Prostate gland (tissue), 2 donors: ENCODE measurements around the gene TPPP.

ENCODE experiments used
- POLR2AphosphoS5 ChIP-seq: sonication (generic); formaldehyde crosslinking; IDR thresholded peaks from one replicate; pipeline ENCODE4 v1.6.1; 2017; ENCODE audit warnings: antibody characterized with exemption
- TF ChIP-seq, protein P1 (sequence below), 4 experiments: fragments of 200-600 bp in 2 of 4; fragments of 450-650 bp in 2 of 4; sonication (generic) in 2 of 4; IDR thresholded peaks; 1 replicate in 3 of 4; 2 replicates in 1 of 4; pipeline ENCODE4 v1.5.1; 2016 to 2019; ENCODE audit warnings: antibody characterized with exemption in 4 of 4, mild to moderate bottlenecking in 2 of 4, moderate library complexity in 2 of 4

DNA sequence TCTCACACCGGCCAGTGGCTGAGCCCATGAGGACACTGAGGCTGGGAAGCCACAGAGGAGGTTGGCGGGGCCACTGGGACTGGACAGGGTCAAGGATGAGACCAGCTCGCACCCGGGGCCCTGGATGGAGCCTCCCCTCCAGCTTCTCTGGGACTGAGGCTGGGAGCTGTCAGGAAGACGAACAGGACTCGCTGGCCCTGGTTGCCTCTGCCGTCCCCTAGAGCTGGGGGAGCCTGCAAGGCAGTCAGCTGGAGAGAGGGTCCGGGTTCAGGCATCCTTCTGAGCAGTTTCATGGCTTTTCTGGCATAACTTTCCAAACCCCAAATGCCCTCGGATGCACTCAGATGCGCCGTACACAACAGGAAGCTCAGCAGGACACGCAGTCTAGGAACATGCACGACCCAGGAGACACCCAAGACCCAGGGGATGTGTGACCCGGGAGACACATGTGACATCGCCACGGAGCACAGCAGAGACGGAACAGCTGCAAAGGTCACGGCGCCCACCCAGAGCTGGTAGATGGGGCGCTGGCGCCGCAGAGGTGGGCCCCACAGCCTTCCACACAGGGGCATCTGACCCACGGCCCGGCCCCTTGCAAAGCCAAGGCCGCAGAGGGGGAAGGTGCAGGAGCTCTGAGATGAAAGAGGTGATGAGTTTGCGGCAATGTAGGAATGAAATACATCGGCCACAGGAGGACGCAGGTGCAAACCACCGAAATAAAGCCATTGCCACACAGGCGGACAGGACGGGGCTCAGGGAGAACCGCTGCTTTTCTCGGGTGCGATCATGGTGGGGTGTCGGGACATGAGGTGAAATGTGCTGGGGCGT, 17.1 kb downstream of the TPPP start:
- TF ChIP-seq, protein P1, sequence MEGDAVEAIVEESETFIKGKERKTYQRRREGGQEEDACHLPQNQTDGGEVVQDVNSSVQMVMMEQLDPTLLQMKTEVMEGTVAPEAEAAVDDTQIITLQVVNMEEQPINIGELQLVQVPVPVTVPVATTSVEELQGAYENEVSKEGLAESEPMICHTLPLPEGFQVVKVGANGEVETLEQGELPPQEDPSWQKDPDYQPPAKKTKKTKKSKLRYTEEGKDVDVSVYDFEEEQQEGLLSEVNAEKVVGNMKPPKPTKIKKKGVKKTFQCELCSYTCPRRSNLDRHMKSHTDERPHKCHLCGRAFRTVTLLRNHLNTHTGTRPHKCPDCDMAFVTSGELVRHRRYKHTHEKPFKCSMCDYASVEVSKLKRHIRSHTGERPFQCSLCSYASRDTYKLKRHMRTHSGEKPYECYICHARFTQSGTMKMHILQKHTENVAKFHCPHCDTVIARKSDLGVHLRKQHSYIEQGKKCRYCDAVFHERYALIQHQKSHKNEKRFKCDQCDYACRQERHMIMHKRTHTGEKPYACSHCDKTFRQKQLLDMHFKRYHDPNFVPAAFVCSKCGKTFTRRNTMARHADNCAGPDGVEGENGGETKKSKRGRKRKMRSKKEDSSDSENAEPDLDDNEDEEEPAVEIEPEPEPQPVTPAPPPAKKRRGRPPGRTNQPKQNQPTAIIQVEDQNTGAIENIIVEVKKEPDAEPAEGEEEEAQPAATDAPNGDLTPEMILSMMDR (IDR thresholded peaks at IDR 0.05): no peak
- no peak for TF ChIP-seq POLR2AphosphoS5
